ENCODE data around the gene PEX5L.
A peak's percentile ranks its signal among the peaks of the same experiment; 100 is the strongest.

The PEX5L gene

GRCh38 chr3:179887295-179887943, 149.3 kb downstream of the PEX5L start:
- DNase-seq, result no peak

- DNase-seq, result no peak
These were observed 150.8 kb downstream of the PEX5L start for GRCh38 chr3:179885950-179886349.

- no peak for DNase-seq
These were observed 152.6 kb downstream of the PEX5L start for GRCh38 chr3:179884136-179884535.

- DNase-seq, result peak; percentile 45
These were observed 154.4 kb downstream of the PEX5L start for GRCh38 chr3:179882292-179882691.

GRCh38 chr3:179881791-179882190, 154.9 kb downstream of the PEX5L start:
- DNase-seq, result peak; percentile 30

GRCh38 chr3:179880868-179881267, 155.9 kb downstream of the PEX5L start:
- no peak for DNase-seq

GRCh38 chr3:179876440-179876839, 160.3 kb downstream of the PEX5L start:
- DNase-seq, result no peak

- DNase-seq, result no peak
These were observed 163.9 kb downstream of the PEX5L start for GRCh38 chr3:179872842-179873241.

GRCh38 chr3:179871782-179872181, 165.0 kb downstream of the PEX5L start:
- no peak for DNase-seq

- DNase-seq, result no peak
These were observed 168.0 kb downstream of the PEX5L start for GRCh38 chr3:179868715-179869114.

GRCh38 chr3:179867961-179868360, 168.8 kb downstream of the PEX5L start:
- DNase-seq, result no peak

- no peak for DNase-seq
These were observed 170.8 kb downstream of the PEX5L start for GRCh38 chr3:179865861-179866505.

GRCh38 chr3:179861953-179862352, 174.8 kb downstream of the PEX5L start:
- DNase-seq, result no peak

GRCh38 chr3:179861292-179861691, 175.4 kb downstream of the PEX5L start:
- no peak for DNase-seq

GRCh38 chr3:179860275-179861107, 176.2 kb downstream of the PEX5L start:
- no peak for DNase-seq

GRCh38 chr3:179853176-179853575, 183.6 kb downstream of the PEX5L start:
- no peak for DNase-seq

- DNase-seq, result no peak
These were observed 184.4 kb downstream of the PEX5L start for GRCh38 chr3:179852142-179852905.

GRCh38 chr3:179848711-179849110, 188.0 kb downstream of the PEX5L start:
- no peak for DNase-seq

GRCh38 chr3:179842061-179842460, 194.7 kb downstream of the PEX5L start:
- no peak for DNase-seq

- DNase-seq, result no peak
These were observed 195.8 kb downstream of the PEX5L start for GRCh38 chr3:179840985-179841384.

- DNase-seq, result no peak
These were observed 199.4 kb downstream of the PEX5L start for GRCh38 chr3:179837374-179837773.

- no peak for DNase-seq
These were observed 203.4 kb downstream of the PEX5L start for GRCh38 chr3:179833294-179833693.

GRCh38 chr3:179832333-179832854, 204.3 kb downstream of the PEX5L start:
- no peak for DNase-seq
